BE2C (cell line): ENCODE measurements around the gene NR2F1-AS1.
A peak's percentile ranks its signal among the peaks of the same experiment; 100 is the strongest.

Experiments used
- DNase-seq: peaks from one replicate; pipeline ENCODE4 v3.0.0-alpha.2; 2020
- H3K27me3 ChIP-seq: fragments of 250-450 bp; sonication (Bioruptor Pico); 2 replicates; pipeline ENCODE4 v1.5.1; 2020; ENCODE audit warnings: mild to moderate bottlenecking
- H3K36me3 ChIP-seq: fragments of 250-450 bp; sonication (Bioruptor Pico); 2 replicates; pipeline ENCODE4 v1.5.1; 2020; ENCODE audit warnings: mild to moderate bottlenecking
- H3K4me1 ChIP-seq: fragments of 250-450 bp; sonication (Bioruptor Pico); 2 replicates; pipeline ENCODE4 v1.5.1; 2020
- H3K4me3 ChIP-seq: 2 replicates; pipeline ENCODE4 v1.5.1; 2011; ENCODE audit warnings: low read depth, low read length
- H3K9me3 ChIP-seq: fragments of 250-450 bp; sonication (Bioruptor Pico); 2 replicates; pipeline ENCODE4 v1.5.1; 2020
- TF ChIP-seq, protein P1 (sequence below): IDR thresholded peaks from 2 replicates; pipeline ENCODE4 v1.5.1; 2012; ENCODE audit warnings: mild to moderate bottlenecking, low read depth, low read length

NR2F1-AS1 gene

DNA sequence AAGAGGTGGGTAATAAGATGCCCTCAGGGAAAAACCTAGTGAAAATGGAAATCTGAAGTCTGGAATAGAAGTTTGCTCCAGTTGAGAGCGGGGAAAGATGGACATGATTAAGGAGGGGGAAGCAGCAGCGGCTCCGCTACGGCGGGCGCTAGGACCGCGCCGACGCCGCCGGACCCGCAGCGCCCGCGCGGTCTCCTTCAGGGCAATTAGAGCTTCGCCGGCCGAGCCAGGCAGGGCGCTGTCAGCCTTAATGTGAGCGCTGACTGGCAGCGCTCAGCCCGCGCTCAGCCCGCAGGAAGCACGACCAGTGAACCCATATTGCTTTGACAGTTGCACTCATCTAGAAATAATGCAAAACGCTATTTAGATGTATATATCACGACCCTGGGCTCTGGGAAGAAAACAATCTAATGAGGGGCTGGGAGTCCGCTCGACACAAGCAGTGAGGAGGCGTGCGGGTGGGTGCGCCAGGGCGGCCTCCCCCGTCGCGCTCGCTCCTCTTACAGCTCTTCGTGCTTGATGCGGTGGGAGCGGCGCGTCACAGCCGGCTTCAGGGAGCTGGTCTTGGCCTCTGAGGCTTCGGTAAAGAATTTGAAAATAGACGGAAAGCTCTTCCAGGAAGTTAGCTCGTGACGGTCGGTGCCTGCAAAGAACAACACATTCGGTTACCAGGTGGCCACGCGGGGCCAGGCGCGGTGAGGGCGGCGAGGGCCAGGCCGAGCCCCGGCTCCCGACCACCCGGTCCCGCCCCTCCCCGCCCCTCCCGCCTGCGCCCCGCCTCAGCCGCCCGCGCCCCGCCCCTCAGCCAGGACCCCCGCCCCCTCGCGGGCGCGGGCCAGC, 39.7 kb upstream of the NR2F1-AS1 start:
- TF ChIP-seq, protein P1, sequence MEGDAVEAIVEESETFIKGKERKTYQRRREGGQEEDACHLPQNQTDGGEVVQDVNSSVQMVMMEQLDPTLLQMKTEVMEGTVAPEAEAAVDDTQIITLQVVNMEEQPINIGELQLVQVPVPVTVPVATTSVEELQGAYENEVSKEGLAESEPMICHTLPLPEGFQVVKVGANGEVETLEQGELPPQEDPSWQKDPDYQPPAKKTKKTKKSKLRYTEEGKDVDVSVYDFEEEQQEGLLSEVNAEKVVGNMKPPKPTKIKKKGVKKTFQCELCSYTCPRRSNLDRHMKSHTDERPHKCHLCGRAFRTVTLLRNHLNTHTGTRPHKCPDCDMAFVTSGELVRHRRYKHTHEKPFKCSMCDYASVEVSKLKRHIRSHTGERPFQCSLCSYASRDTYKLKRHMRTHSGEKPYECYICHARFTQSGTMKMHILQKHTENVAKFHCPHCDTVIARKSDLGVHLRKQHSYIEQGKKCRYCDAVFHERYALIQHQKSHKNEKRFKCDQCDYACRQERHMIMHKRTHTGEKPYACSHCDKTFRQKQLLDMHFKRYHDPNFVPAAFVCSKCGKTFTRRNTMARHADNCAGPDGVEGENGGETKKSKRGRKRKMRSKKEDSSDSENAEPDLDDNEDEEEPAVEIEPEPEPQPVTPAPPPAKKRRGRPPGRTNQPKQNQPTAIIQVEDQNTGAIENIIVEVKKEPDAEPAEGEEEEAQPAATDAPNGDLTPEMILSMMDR = peak; percentile 22; the same call in 1 of the 2 replicates
- no peaks in the 10 kb centered on the region for H3K9me3 ChIP-seq
- peaks cover 2% of the 10 kb centered on the region; the same call in 1 of the 2 replicates for H3K4me1 ChIP-seq
- H3K36me3 ChIP-seq = no peaks in the 10 kb centered on the region
- H3K27me3 ChIP-seq = no peaks in the 10 kb centered on the region
- peak overlapping the region; percentile 76 for H3K4me3 ChIP-seq
- DNase-seq = peak; percentile 89

DNA sequence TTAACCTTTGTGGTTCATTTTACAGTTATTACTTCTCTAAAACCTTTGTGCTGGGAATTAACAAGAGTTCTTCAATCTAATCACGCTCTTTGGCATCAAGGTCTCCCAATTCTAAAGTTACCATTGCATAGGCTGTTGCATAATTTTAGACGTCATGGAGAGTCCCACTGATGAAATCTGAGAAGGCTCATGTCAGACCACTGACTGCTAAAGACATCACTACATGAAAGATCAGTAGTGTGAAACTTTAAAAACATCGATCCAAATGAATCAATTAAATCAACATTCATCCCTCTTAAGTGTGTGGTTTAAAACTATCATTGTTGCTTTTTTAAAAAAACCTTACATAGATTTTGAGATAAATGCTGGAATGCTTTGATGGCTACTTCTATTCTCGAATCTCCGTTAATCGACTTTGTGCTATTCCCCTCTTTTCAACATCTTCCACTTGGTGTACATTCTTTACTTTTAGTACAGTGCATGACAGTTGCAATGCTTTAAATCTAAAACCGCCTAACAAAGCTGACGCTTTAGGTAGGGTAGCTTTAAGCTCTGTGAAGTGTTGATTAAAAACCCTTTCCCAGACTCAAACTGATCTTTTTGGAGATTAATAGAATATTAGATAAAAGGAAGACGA, 35.6 kb upstream of the NR2F1-AS1 start:
- DNase-seq = no peak
- TF ChIP-seq, protein P1 = no peak
- no peaks in the 10 kb centered on the region for H3K36me3 ChIP-seq
- peaks cover 2% of the 10 kb centered on the region; the same call in 1 of the 2 replicates for H3K4me1 ChIP-seq
- no peaks in the 10 kb centered on the region for H3K9me3 ChIP-seq
- no peak overlapping the region for H3K4me3 ChIP-seq
- H3K27me3 ChIP-seq = peaks cover 10% of the 10 kb centered on the region

GRCh38 chr5:93612855-93613243, 31.8 kb upstream of the NR2F1-AS1 start:
- no peak overlapping the region for H3K4me3 ChIP-seq
- H3K9me3 ChIP-seq = no peaks in the 10 kb centered on the region
- peaks cover 47% of the 10 kb centered on the region for H3K27me3 ChIP-seq
- H3K36me3 ChIP-seq = no peaks in the 10 kb centered on the region
- H3K4me1 ChIP-seq = no peaks in the 10 kb centered on the region
- TF ChIP-seq, protein P1 = no peak
- no peak for DNase-seq

DNA sequence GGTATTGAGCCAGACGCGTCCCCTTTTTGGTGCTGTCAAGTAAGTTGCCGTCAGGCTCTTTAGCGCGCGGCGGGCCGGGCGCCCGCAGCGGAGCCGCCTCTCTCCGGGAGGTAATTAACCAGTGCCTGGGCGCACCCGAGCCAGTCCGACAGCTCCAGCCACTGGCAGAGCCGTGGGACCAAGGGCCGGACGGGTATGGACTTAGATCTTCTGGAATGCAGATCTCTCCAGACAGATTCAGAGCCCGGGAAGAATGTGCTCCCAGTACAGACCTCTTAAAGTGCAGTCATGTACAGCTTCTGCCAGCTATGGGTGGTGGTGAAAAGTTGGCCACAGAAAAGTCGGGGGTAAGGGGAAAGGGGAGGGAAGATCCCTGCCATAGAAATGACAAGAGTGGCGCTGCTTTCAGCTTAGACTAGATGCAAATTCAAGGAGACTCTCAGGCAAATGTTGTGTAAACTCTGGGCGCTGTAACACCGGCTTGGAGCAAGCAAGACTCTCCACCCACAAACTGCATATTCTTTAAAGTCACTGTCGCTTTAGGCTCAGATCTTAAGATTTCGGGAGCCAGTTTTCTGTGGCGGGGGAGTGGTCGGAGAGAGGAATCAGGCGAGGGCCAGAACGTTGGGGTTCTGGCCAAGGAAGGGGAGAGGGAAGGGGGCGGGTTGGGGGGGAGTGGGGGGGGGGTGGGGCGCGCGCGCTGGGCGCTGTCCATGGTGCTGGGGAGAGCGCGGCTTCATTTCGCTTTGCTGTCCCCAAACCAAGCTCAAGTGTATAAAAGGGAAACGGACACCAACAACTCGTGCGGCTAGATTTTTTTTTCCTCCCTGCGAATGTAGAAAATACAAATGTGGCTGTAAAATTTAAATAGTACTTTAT, 31.2 kb upstream of the NR2F1-AS1 start:
- H3K4me3 ChIP-seq = peak overlapping the region; percentile 52
- no peaks in the 10 kb centered on the region for H3K36me3 ChIP-seq
- H3K27me3 ChIP-seq = peaks cover 47% of the 10 kb centered on the region
- no peaks in the 10 kb centered on the region for H3K9me3 ChIP-seq
- DNase-seq = peak; percentile 46
- TF ChIP-seq, protein P1 = no peak
- H3K4me1 ChIP-seq = no peaks in the 10 kb centered on the region

DNA sequence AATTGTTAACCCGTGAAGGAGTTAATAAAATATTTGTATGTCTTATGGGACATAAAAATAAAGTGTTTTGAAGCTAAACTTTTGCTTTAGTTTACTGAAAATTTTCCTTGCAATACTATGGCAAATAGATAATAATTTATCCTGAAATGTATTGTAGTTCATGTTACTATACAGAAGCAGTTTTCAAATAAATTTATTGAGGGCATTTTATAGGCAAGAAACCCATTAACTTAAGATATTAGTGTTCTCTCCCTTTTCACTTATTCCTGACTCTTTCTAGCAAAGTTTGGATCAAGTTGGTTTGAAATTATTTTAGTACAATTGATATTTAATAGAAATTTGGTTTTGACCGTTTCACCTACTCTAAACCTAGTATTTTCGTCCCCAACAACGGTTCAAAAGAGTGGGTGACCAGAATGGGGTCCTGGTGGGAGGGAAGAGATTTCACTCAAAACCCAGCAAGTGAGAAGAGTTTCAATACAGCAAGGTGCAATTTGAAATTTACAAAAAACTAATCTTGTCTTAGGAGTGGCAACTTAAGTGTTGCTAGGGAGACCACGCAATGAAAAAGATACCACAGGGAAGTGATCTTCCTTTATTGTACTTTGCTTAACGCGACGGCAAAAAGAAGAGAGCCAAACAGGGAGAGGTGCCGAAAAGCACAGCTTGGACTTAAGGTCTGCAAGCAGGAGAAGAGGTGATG, 30.4 kb upstream of the NR2F1-AS1 start:
- H3K27me3 ChIP-seq = peaks cover 47% of the 10 kb centered on the region
- no peaks in the 10 kb centered on the region for H3K36me3 ChIP-seq
- no peak for DNase-seq
- peak overlapping the region; percentile 52 for H3K4me3 ChIP-seq
- no peaks in the 10 kb centered on the region for H3K4me1 ChIP-seq
- H3K9me3 ChIP-seq = no peaks in the 10 kb centered on the region
- TF ChIP-seq, protein P1 = no peak
